ENCODE results near the gene SAMD10.

The SAMD10 gene

DNA sequence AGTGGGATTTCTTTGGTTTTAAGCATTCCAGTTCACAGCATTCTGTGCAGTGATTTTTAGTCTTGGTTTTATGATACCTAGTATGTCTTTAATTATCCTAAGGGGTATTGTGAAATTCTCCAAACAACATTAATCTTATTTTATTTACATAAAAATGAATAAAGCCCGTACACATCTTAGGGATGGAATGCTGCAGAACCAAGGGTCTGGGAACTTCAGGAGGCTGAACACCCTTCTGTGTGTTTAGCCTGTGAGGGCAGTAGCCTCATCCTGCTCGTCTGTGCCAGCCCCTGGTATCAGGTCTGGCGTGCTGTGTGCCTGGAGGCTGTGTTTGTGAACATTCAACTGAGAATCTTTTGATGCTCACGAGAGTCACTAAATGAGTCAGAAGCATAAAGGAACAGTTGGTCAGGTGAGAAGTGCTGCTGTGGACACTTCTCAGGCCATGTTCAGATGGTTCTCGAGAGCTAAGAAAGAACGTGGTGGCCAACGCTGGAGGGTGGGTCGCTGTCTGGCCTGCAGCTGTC lies 31.3 kb upstream of the SAMD10 start:
- no peak for DNase-seq (ENCODE audit: low spot score)
- POLR2A ChIA-PET (ENCODE audit: low non-redundant PET), result no interaction called here
- no peak overlapping the region for H3K27ac ChIP-seq
- TF ChIP-seq, protein P1, sequence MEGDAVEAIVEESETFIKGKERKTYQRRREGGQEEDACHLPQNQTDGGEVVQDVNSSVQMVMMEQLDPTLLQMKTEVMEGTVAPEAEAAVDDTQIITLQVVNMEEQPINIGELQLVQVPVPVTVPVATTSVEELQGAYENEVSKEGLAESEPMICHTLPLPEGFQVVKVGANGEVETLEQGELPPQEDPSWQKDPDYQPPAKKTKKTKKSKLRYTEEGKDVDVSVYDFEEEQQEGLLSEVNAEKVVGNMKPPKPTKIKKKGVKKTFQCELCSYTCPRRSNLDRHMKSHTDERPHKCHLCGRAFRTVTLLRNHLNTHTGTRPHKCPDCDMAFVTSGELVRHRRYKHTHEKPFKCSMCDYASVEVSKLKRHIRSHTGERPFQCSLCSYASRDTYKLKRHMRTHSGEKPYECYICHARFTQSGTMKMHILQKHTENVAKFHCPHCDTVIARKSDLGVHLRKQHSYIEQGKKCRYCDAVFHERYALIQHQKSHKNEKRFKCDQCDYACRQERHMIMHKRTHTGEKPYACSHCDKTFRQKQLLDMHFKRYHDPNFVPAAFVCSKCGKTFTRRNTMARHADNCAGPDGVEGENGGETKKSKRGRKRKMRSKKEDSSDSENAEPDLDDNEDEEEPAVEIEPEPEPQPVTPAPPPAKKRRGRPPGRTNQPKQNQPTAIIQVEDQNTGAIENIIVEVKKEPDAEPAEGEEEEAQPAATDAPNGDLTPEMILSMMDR (conservative IDR thresholded peaks at IDR 0.05; ENCODE audit: low read depth), result no peak
- CTCF ChIA-PET, result interaction anchor here (0.5 to 0.7 kb wide), 2 partner anchors 30 to 185 kb away, joined by 3 to 5 read pairs; partner anchors contain the start of gene PRPF6

DNA sequence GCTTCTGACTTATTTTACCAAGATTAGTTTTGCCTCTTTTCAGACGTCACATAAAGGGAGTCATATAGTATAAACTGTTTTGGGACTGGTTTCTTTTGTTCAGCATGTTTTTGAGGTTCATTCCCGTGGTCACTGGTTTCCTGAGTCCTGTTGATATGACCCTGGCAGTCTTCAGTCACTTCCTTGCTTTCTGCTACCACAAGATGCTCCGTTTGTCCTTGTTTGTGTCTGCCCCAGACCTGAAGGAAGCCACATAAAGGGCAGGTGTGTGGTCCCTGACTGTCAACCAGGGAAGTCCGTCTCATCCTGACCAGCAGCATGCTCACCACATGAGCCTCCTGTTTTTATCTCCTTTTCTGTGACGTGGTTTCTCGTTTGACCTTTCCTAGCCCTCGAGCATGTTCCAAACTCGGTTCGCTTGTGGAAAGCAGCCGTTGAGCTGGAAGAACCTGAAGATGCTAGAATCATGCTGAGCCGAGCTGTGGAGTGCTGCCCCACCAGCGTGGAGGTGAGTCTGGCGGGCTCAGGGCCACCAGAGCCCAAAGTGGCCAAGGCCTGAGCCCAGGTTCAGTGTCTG lies 30.5 kb upstream of the SAMD10 start:
- CTCF ChIA-PET, result interaction anchor here (0.7 kb wide), 1 partner anchor 29 kb away, joined by 5 read pairs; the partner anchor contains the start of gene PRPF6
- POLR2A ChIA-PET (ENCODE audit: low non-redundant PET), result no interaction called here
- TF ChIP-seq, protein P1 (conservative IDR thresholded peaks at IDR 0.05; ENCODE audit: low read depth), result no peak
- H3K27ac ChIP-seq, result no peak overlapping the region; the same call in 1 of the 2 replicates
- DNase-seq (ENCODE audit: low spot score), result no peak

DNA sequence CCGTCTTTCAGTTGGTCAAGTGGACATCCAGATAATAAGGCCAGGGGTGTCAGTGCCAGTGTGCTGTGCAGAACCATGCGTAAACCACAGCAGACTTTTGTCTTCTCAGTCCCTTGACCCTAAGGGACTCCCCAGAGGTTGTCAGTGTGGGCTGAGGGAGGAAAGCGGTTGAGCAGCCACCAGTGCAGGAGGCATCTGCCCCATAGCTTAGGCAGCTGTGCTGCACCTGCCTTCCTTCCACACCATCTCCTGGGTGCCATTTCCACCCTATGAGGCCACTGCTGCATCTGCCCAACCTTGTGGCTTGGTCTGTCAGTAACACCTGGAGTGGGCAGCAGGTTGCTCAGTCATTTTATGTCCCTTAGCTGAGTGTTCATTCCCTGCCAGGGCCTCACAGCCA lies 27.5 kb upstream of the SAMD10 start:
- ChIA-PET POLR2A (ENCODE audit: low non-redundant PET) (no interaction called here), CTCF (interaction anchor here (2.4 kb wide), 1 partner anchor 32 kb away, joined by 12 read pairs; no protein-coding TSS in a partner anchor)
- no peak overlapping the region for H3K27ac ChIP-seq
- DNase-seq (ENCODE audit: low spot score), result no peak
- TF ChIP-seq, protein P1 (conservative IDR thresholded peaks at IDR 0.05; ENCODE audit: low read depth), result no peak

DNA sequence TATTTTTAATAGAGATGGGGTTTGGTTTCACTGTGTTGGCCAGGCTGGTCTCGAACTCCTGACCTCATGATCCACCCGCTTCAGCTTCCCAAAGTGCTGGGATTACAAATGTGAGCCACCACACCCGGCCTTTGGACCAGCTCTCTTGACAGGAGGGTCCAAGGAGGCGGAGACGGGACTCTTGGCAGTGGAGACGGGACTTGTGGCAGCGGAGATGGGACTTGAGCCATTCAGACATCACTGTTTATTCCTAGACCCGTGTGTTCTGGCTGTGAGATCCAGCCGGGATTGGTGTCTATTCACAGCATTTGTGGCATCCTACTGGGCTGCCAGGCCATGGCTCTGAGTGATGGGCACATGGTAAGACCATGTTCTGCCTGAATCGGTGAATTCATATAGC lies 27.0 kb upstream of the SAMD10 start:
- POLR2A ChIA-PET (ENCODE audit: low non-redundant PET), result no interaction called here
- H3K27ac ChIP-seq, result no peak overlapping the region
- TF ChIP-seq, protein P1 (conservative IDR thresholded peaks at IDR 0.05; ENCODE audit: low read depth), result no peak
- CTCF ChIA-PET, result interaction anchor here (2.4 kb wide), 1 partner anchor 32 kb away, joined by 12 read pairs; no protein-coding TSS in a partner anchor
- no peak for DNase-seq (ENCODE audit: low spot score)

DNA sequence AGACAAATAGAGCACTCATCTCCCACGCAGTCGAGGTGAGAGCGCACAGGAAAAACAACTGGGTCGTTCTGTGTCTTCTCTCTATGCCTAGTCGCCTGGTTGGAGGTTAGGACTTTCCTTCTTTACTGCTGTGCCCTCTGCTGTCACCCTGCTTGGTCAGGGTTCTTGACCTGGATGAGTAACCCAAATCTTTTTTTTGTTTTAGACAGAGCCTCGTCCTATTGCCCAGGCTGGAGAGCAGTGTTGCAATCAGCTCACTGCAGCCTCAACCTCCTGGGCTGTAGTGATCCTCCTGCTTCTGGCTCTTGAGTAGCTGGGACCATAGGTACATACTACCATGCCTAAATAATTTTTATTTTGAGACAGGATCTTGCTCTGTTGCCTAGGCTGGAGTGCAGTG lies 26.0 kb upstream of the SAMD10 start:
- TF ChIP-seq, protein P1 (conservative IDR thresholded peaks at IDR 0.05; ENCODE audit: low read depth), result no peak
- H3K27ac ChIP-seq, result no peak overlapping the region
- CTCF ChIA-PET, result no interaction called here
- POLR2A ChIA-PET (ENCODE audit: low non-redundant PET), result no interaction called here
- no peak for DNase-seq (ENCODE audit: low spot score)

DNA sequence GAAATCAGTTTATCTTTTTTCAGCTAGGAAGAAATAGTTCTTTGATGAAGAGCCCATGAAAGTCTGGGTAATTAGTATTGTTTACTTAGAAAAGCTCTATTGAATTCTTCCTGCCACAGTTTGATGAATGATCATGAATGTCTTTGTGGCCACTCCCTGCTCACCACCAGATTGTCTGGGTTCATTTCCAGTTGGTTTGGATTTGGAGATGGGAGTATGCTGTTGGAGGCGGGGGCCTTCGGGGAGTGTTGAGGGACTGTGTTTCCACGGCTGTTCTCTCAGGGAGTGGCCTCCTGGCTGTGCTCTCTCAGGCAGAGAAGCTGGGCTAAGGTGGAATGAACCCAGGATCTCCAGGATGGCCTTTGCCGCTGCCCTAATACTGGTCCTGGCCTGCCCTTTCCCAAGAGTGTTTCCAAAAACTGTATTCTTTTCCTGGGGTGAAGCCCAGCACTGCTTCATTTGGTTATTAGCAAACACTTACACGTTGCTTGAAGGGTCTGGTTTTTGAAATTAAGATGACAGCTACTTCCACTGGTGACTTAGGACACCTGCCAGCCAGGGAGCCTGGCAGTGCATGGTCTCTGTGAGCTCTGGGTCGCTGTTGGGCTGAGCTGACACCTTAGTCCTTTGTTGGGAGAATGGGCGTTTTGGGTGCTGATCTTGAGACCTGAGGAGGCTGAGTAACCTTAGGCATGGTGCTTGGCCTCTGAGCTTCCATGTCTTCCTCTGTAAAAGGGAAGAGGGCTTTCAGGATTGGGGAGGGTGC lies 24.7 kb upstream of the SAMD10 start:
- POLR2A ChIA-PET (ENCODE audit: low non-redundant PET), result interaction anchor here (1.1 kb wide), 1 partner anchor 14 kb away, joined by 3 read pairs; no protein-coding TSS in a partner anchor
- CTCF ChIA-PET, result interaction anchor here (0.5 to 0.6 kb wide), 2 partner anchors 12 to 229 kb away, joined by 3 to 4 read pairs; no protein-coding TSS in a partner anchor
- DNase-seq (ENCODE audit: low spot score), result no peak
- H3K27ac ChIP-seq, result peak overlapping the region; percentile 3; the same call in 1 of the 2 replicates
- TF ChIP-seq, protein P1 (conservative IDR thresholded peaks at IDR 0.05; ENCODE audit: low read depth), result no peak

All from RWPE1 (cell line).